Measurements from ENCODE around the gene WWP2.

- no peak for TF ChIP-seq FOXA1 (IDR thresholded peaks at IDR 0.05)
- TF ChIP-seq BHLHE40 (IDR thresholded peaks at IDR 0.05; ENCODE audit: borderline replicate concordance) = no peak
- no peak for TF ChIP-seq ELF4 (IDR thresholded peaks at IDR 0.05)
- no peak for TF ChIP-seq ZNF384 (IDR thresholded peaks at IDR 0.05)
- TF ChIP-seq FOXM1 (IDR thresholded peaks at IDR 0.05; ENCODE audit: borderline replicate concordance) = no peak
- TF ChIP-seq, protein P1, sequence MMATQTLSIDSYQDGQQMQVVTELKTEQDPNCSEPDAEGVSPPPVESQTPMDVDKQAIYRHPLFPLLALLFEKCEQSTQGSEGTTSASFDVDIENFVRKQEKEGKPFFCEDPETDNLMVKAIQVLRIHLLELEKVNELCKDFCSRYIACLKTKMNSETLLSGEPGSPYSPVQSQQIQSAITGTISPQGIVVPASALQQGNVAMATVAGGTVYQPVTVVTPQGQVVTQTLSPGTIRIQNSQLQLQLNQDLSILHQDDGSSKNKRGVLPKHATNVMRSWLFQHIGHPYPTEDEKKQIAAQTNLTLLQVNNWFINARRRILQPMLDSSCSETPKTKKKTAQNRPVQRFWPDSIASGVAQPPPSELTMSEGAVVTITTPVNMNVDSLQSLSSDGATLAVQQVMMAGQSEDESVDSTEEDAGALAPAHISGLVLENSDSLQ (IDR thresholded peaks at IDR 0.05) = no peak
- no peak for TF ChIP-seq SUZ12 (IDR thresholded peaks at IDR 0.05)
- no peak for TF ChIP-seq SP1 (IDR thresholded peaks at IDR 0.05)
- TF ChIP-seq TARDBP (IDR thresholded peaks at IDR 0.05) = no peak
- no peak for TF ChIP-seq CTBP1 (IDR thresholded peaks at IDR 0.05; ENCODE audit: borderline replicate concordance)
- TF ChIP-seq FOXK2 (IDR thresholded peaks at IDR 0.05) = no peak
- no peak for TF ChIP-seq HDGF (IDR thresholded peaks at IDR 0.05; ENCODE audit: borderline replicate concordance)
- no peak for TF ChIP-seq NFRKB (IDR thresholded peaks at IDR 0.05)
- no peak for TF ChIP-seq LEF1 (IDR thresholded peaks at IDR 0.05; ENCODE audit: borderline replicate concordance)
Measured at GRCh38 chr16:69830534-69831211, 68.5 kb downstream of the WWP2 start.

Measured in HEK293T (cell line).